HCT116 (cell line): ENCODE data around the gene CHN1.

Source experiments
- ATF3 ChIP-seq: IDR thresholded peaks from 2 replicates; pipeline ENCODE4 v1.6.1; 2012
- CBX3 ChIP-seq: IDR thresholded peaks from 2 replicates; pipeline ENCODE4 v1.6.1; 2012; ENCODE audit warnings: low read depth
- CTCF ChIP-seq, 3 experiments: fragments of 200-600 bp in 1 of 3; sonication (generic) in 1 of 3; IDR thresholded peaks in 2 of 3; conservative IDR thresholded peaks in 1 of 3; 2 replicates each; pipeline ENCODE4 v1.5.1; 2012 to 2017; ENCODE audit warnings: low read depth in 2 of 3, low read length in 2 of 3, antibody characterized with exemption in 1 of 3, borderline replicate concordance in 1 of 3, control low read depth in 1 of 3, mild to moderate bottlenecking in 1 of 3, mixed read lengths in 1 of 3, mixed run types in 1 of 3, moderate library complexity in 1 of 3; ENCODE audit not compliant: insufficient read depth in 1 of 3
- EZH2 ChIP-seq: fragments of 200-600 bp; sonication (generic); IDR thresholded peaks from 2 replicates; pipeline ENCODE4 v1.6.1; 2017; ENCODE audit warnings: antibody characterized with exemption, mixed run types
- EZH2phosphoT487 ChIP-seq: fragments of 200-600 bp; IDR thresholded peaks from 2 replicates; pipeline ENCODE4 v1.6.1; 2018; ENCODE audit warnings: antibody characterized with exemption, borderline replicate concordance
- JUND ChIP-seq: IDR thresholded peaks from 2 replicates; pipeline ENCODE4 v1.6.1; 2012
- POLR2A ChIP-seq: IDR thresholded peaks from 2 replicates; pipeline ENCODE4 v1.7.0; 2011; ENCODE audit warnings: borderline replicate concordance; ENCODE audit not compliant: insufficient read depth, insufficient read length; ENCODE audit errors: extremely low read depth
- POLR2AphosphoS5 ChIP-seq: IDR thresholded peaks from 2 replicates; pipeline ENCODE4 v1.6.1; 2011; ENCODE audit warnings: mild to moderate bottlenecking, low read depth, low read length, moderate library complexity
- SP1 ChIP-seq: IDR thresholded peaks from 2 replicates; pipeline ENCODE4 v1.6.1; 2012; ENCODE audit warnings: low read depth

DNA sequence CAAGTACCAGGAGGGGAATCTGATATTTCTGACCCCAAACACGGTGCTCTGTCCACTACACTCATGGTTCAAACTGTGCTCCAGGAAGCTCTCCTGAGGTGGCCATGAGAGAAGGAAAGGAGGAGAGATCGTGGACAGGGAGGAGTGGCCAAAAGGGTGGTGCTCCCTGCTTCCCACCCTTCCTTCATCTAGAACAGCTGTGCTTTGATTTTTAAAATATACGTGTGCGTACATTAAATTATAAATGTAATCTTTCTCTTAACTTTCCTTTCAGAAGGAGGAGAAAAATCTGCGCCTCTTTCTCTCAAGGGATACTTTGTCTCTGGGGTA, 232.7 kb downstream of the CHN1 start:
- TF ChIP-seq ATF3: no peak
- TF ChIP-seq CTCF (IDR thresholded peaks at IDR 0.05 in 2 of 3, conservative IDR thresholded peaks at IDR 0.05 in 1 of 3; ENCODE audit: borderline replicate concordance in 1 of 3, insufficient read depth in 1 of 3, low read depth in 2 of 3, low read length in 2 of 3): no peak
- no peak for TF ChIP-seq SP1
- TF ChIP-seq CBX3: no peak
- TF ChIP-seq POLR2A: no peak
- no peak for TF ChIP-seq EZH2phosphoT487
- TF ChIP-seq JUND: no peak
- no peak for TF ChIP-seq EZH2
- TF ChIP-seq POLR2AphosphoS5: no peak
